Measurements from ENCODE around the gene GP1BB.

DNA sequence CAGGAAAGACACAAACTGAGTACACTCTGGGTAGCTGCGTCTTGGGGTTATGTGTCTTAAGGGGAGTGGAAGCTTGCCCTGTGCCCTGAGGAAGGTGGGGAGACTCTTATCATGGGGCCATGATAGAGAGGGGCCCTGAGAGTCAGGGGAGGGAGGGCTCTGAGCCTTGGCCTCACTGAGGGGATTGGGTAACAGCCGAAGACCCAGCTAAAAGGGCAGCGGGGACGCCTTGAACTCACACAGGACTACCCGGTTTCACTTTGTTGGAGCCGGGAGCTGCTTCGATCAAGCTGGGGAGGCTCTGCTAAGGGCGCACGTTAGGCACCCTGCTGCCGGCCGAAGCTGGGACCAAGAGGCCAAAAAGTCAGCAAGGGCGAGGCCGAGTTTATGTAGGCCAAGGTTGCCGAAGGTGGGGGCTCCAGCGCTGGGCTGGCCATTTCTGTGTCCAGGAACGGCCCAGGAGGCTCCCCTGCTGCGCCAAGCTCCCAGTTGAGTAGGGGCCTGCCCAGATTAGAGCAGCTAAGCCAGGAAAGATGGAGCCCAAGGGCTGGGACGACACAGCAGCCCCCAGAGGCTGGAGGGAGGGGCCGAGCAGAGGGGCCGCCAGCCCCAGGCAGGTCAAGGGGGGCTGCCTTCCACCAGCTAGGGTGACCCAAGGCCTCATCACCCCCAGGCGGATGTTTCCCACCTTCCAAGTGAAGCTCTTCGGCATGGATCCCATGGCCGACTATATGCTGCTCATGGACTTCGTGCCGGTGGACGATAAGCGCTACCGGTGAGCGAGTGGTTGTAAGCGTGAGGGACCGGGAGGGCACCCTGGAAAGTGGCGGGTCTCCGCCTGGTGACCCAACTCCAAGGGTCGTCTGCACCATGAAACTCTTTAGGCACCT is 39.5 kb downstream of the GP1BB start:
- TF ChIP-seq FOXK2 (IDR thresholded peaks at IDR 0.05) (no peak), ARNT (IDR thresholded peaks at IDR 0.05) (no peak), FOXM1 (IDR thresholded peaks at IDR 0.05; ENCODE audit: borderline replicate concordance) (no peak), TARDBP (IDR thresholded peaks at IDR 0.05) (no peak), NFRKB (IDR thresholded peaks at IDR 0.05) (no peak), SP1 (IDR thresholded peaks at IDR 0.05) (no peak)
- TF ChIP-seq, protein P1, sequence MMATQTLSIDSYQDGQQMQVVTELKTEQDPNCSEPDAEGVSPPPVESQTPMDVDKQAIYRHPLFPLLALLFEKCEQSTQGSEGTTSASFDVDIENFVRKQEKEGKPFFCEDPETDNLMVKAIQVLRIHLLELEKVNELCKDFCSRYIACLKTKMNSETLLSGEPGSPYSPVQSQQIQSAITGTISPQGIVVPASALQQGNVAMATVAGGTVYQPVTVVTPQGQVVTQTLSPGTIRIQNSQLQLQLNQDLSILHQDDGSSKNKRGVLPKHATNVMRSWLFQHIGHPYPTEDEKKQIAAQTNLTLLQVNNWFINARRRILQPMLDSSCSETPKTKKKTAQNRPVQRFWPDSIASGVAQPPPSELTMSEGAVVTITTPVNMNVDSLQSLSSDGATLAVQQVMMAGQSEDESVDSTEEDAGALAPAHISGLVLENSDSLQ (IDR thresholded peaks at IDR 0.05): no peak

All from HEK293T (cell line).